ENCODE data around the gene TOP2A.

The TOP2A gene

DNA sequence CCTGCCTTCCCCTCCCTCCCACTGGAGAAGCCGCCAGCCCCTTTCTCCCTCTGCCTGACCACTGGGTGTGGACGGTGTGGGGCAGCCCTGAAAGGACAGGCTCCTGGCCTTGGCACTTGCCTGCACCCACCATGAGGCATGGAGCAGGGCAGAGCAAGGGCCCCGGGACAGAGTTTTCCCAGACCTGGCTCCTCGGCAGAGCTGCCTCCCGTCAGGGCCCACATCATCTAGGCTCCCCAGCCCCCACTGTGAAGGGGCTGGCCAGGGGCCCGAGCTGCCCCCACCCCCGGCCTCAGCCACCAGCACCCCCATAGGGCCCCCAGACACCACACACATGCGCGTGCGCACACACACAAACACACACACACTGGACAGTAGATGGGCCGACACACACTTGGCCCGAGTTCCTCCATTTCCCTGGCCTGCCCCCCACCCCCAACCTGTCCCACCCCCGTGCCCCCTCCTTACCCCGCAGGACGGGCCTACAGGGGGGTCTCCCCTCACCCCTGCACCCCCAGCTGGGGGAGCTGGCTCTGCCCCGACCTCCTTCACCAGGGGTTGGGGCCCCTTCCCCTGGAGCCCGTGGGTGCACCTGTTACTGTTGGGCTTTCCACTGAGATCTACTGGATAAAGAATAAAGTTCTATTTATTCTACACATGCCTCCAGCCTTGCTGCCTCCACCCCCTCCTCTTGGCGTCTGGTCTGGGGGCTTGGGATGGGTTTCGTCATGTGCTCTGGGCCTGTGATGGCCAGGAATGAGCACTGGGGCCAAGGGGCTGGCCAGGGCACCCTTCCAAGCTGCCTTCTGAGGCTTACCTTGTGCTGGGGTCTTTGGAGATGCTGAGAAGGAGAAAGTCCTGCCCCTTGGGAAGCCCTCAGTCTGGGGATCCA lies 60.5 kb downstream of the TOP2A start:
- no peak for DNase-seq

DNA sequence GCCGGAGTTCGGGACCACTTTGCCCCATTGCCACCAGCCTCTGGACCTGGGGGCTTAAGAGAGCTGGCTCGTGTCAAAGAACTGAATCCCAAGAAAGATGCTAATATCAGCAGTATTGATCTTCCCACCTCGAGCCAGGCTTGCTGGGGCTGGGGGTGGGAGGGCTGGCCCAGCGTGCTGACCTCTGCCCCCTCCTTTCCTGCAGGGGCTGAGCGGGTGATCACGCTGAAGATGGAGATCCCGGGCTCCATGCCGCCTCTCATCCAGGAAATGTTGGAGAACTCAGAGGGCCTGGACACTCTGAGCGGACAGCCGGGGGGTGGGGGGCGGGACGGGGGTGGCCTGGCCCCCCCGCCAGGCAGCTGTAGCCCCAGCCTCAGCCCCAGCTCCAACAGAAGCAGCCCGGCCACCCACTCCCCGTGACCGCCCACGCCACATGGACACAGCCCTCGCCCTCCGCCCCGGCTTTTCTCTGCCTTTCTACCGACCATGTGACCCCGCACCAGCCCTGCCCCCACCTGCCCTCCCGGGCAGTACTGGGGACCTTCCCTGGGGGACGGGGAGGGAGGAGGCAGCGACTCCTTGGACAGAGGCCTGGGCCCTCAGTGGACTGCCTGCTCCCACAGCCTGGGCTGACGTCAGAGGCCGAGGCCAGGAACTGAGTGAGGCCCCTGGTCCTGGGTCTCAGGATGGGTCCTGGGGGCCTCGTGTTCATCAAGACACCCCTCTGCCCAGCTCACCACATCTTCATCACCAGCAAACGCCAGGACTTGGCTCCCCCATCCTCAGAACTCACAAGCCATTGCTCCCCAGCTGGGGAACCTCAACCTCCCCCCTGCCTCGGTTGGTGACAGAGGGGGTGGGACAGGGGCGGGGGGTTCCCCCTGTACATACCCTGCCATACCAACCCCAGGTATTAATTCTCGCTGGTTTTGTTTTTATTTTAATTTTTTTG lies 61.6 kb downstream of the TOP2A start:
- no peak for DNase-seq

DNA sequence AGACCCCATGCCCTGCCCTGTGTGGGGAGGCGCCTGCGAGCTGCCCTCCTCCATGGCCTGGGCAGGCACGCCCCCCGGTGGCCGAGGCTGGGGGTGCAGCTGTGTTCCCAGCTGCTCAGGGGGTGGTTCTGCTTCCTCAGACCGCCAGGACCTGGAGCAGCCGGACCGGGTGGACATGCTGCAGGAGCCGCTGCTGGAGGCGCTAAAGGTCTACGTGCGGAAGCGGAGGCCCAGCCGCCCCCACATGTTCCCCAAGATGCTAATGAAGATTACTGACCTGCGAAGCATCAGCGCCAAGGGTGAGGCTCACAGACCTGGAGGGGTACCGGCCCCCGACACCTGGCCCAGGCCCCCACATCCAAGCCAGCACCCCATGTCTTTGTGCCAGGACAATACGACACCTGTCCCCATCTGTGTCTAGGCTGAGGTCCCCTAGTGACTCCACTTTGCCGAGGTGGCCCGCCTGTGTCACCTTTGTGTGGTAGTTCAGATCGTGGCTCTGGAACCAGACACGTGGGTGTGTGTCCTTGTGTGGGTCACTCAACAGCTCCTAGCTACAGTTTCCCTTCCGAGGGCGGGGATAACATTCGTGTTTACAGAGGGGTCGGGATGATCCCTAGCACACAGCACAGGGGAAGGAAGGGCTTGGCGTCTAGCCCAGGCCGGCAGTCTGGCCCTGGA lies 62.4 kb downstream of the TOP2A start:
- peak in 1 of 2 experiments; percentile 33 for DNase-seq

GRCh38 chr17:40354221-40355122 lies 63.2 kb downstream of the TOP2A start:
- DNase-seq, result no peak

- no peak for DNase-seq
Measured at GRCh38 chr17:40352779-40353394, 64.8 kb downstream of the TOP2A start.

GRCh38 chr17:40352237-40352778 lies 65.4 kb downstream of the TOP2A start:
- no peak for DNase-seq

GRCh38 chr17:40351359-40352236 lies 66.1 kb downstream of the TOP2A start:
- DNase-seq, result no peak

- no peak for DNase-seq
Measured at GRCh38 chr17:40350689-40351358, 66.9 kb downstream of the TOP2A start.

DNA sequence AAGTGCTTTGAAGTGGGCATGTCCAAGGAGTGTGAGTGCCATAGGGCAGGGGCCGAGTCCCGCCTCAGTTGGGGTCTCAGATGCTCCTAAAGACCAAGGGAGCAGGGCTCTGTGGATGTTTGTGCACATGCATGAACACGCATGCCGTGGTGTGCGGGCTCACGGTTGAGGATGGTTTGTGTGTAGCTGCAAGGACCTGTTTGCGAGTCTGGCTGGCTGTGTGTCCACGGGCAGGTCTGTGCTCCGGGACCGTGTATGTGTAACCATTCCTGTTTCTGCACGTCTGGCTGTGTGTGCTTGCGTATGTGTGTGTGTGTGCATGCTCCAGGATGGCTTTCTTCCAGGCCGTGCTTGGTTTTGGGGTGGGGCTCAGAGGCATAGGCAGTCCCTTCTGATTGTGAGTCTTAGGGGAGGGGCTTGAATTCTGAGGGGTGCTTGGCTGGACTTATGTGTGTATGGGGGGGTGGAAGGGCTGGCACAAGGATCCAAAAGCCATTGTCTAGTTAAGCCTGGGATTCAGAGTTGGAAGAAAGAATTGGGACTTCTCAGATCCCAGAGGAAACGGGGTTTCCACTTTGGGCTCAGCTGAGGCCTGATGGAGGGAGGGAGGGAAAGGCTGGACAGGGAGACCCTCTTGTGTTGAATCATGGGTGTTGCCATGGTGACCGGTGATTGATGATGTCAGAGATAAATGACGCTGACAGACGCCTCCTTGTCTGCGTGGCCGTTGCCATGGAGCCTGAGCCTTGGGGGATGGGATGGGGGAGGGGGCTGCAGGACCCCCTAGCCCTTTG lies 67.6 kb downstream of the TOP2A start:
- DNase-seq, result no peak

DNA sequence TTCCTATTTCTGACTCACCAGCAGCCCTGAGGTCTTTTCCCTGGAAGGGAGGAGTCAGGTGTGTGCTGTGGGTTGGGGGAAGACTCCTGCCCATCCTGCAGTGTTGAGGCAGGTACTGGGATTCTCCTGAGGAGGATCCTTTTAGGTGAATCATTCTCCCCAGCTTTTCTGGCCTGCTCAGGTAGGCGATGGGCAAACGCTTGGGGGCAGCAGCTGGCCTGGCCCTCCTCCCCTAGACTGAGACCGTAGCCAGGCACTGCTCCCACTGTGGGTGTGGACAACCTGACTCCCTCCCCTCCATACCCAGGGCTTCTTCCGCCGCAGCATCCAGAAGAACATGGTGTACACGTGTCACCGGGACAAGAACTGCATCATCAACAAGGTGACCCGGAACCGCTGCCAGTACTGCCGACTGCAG lies 68.2 kb downstream of the TOP2A start:
- no peak for DNase-seq

GRCh38 chr17:40348562-40349476 lies 68.9 kb downstream of the TOP2A start:
- no peak for DNase-seq

DNA sequence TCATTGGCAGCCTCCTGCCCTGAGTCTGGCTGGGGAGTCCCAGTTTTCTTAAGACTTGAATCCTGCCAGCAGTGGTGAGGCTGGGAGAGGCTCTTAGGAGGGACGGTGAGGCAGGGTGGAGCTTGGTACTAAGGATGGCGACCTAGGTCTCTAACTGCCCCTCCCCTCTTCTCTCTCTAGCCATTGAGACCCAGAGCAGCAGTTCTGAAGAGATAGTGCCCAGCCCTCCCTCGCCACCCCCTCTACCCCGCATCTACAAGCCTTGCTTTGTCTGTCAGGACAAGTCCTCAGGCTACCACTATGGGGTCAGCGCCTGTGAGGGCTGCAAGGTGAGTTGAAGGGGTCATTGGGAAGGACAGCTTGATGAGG lies 69.6 kb downstream of the TOP2A start:
- DNase-seq, result no peak

DNA sequence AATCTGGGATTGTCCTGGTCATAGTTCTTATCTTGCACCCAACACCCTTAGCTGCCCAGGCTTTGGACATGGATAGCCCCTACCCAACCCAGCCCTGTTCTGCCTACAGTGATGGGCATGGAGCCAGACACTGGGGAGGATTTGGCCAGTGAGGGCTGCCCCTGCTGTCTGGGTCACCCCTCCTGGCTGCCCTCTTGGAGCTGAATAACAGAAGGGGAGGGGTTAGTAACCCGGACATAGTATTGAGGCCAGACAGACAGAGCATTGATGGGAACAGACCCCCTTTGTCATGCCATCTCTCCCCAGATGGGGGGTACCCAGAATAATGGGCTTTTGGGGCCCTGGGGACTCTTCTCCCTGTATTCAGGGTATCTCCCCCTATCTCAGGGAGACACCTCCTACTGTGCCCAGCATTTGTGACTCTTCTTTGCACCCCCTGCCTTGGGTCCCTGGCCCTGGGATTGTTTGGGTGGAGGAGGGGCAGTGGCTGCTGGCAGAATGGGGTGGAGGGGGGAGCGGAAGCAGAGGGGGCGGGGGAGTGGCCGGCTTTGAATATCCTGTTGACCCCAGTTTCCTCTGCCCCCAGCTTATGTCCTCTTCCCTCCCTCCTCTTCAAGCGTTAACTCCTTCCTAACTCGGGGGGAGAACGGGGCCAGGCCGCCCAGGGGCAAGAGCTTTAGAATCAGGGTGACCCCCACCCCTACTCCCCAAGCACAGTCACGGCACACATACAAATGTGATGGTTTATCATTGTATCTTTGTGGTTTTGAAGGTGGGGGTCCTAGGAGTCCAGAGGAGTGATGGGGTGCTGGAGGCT lies 70.2 kb downstream of the TOP2A start:
- DNase-seq, result no peak

- DNase-seq, result no peak
Measured at GRCh38 chr17:40346765-40347158, 70.9 kb downstream of the TOP2A start.

- DNase-seq, result no peak
Measured at GRCh38 chr17:40345994-40346764, 71.5 kb downstream of the TOP2A start.

All from SW 1271 (cell line).